SH-SY5Y (cell line): ENCODE measurements around the gene AHI1.

Experiments
- GATA2 ChIP-seq: IDR thresholded peaks from 2 replicates; pipeline ENCODE4 v1.6.1; 2011; ENCODE audit warnings: mild to moderate bottlenecking, low read depth, low read length
- GATA3 ChIP-seq: IDR thresholded peaks from 2 replicates; pipeline ENCODE4 v1.6.1; 2011; ENCODE audit warnings: low read depth, mild to moderate bottlenecking, low read length, moderate library complexity

The AHI1 gene

DNA sequence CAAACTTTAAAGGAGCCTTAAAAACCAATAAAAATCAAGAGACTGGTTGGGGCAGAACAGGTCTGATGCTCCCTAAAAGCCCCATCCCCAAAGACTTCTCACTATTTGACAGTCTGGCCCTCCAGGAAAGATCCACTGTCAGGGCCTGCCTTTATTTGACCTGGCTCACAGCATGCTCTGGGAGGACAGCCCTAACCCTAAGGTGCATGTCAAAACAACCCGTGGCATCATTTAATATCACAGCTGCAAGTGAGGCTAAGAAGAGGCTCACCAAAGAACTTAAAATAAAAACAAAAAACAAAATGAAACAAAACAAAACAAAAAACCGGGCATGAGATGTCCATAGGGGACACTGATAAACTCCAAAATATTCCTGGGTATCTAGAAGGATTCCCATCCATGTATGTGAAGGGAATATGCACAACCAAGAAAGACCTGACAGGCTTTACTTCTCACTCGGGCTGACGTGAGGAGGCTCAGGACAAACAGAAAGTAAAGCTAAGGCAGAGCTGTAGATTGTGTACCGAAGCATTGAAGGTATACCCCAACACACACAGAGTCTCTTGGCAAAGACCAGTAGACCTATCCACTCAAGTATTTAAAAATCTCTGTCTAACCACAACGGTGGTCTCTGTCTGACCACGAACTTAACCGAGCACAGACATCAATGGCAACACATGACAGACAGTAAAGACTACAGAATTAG, 57.3 kb downstream of the AHI1 start:
- TF ChIP-seq GATA3 (no peak), GATA2 (no peak)

DNA sequence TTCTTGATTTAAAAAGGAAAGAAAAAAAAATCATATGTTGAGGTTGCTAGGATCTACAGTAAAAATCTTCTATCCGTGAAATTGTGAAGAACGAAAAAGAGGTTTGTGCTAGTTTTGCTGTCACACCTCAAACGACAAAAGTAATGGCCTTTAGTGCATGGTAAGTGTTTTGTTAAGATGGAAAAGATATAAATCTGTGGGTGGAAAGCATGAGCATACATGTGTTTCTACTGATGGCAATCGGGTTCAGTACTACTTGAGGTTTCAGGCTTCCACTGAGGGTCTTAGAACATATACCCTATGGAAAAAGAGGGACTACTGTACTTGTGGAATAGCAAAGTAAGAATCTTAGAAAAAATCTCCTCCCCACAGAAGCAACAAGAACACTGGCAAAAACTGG, 58.0 kb downstream of the AHI1 start:
- no peak for TF ChIP-seq GATA3
- no peak for TF ChIP-seq GATA2

DNA sequence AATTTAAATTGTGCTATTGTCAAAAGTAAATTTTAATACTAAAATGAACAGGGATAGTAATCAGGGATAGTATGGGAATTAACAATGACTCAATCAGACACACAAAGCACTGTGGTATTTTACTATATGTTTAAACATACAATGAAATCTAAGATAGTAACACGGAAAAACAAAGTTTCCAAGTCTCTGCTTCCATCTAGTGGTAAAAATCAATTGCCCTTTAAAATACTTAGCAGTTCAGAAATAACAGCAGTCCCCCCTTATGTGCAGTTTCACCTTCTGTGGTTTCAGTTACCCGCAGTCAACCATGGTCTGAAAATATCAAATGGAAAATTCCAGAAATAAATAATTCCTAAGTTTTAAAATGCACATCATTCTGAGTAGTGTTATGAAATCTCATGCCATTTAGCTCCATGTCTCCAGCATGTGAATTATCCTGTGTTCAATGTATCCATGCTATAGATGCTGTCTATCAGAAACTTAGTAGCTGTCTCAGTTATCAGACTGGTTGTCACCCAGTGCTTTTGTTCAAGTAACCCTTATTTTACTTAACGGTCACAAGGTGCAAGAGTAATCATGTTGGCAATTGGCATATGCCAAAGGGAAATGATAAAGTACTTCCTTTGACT, 58.5 kb downstream of the AHI1 start:
- TF ChIP-seq GATA2 (no peak), GATA3 (no peak)

DNA sequence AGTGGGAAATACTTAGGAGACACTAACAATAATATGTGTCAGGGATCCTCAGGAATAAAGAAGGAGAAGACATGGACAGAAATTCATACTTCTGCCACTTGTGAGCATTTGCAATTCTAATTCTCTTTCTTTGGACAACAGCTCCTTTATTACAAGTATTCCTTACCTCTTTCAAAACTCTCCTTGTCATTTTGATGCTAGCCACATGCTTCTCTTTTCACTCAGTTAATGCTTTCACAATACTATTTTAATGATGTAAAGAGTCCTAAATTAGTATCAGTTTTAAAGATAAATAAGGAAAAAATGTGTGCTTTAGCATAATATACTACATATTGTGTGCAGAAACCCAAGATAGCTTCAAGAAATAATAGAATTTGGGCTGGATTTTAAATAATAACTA, 62.5 kb downstream of the AHI1 start:
- TF ChIP-seq GATA3 (no peak), GATA2 (no peak)

DNA sequence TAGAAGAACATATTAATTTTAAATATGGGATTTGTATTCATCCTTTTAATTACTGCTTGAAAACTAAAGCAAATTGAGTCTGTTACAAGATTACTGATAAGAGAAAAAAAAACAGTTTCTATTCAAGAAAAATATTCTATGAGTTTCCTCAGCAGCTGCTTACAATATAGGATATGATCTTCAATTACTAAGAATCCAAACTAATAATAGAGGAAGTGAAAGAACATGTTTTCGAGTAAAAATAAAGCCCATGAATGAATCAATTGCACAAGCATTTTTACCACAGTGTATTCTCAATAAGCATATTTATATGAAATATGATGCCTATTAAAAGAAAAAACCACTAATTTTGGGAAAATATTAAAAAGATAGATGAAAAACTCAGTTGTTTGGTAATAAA, 63.4 kb downstream of the AHI1 start:
- TF ChIP-seq GATA3 (no peak), GATA2 (no peak)

DNA sequence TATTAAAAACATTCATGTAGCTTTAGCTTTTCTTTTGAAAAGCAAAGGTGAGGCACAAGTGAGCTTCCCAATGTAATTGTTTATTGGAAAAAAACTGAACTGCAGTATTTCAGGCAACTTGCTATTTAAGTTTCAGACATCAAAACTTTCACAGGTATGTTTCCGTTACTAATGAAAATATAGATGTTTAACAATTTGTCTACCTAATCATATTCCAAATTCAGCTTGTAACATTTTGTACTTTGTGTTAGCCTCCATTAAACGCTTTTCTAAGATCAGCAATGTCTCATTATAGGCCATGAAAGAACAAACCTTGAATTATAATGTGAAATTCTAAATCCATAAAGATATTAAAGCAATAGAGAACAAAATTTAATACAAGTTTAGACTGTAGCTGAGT, 69.5 kb downstream of the AHI1 start:
- TF ChIP-seq GATA3 (no peak), GATA2 (no peak)

DNA sequence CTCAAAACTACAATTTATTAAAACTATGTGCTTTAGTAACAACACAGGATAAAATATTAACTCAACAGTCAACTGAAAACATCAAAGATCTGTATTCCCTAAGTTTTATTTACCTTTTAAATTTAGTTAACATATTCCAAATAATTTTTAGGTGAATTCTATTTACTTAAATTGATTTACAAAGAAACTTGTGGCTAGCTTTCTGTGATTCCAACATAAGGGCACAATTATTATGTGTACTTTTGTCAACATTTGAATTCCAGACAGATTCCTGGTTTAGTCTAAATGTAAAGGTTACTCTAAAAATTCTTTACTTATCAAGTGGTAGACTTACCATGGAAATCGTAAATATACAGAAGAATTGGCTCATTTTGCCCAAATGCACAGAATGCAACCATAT, 70.7 kb downstream of the AHI1 start:
- TF ChIP-seq GATA2 (no peak), GATA3 (no peak)

DNA sequence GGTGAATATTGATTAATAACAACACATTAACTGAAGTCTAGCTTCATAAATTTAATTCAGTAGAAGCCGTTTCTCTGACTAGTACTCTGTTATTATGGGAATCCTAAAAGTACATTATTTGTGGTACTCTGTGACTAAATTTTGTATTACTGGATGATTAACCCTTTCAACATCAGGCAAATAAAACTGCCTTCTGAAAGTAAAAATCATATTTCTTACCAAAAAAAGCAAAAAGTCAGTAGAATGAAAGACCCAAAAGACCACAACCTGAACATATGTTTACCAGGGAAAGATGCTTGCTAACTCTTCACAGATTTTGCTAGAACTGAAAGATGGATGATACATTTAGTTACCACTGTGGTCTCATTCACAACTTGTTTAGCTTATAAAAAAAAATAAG, 73.2 kb downstream of the AHI1 start:
- TF ChIP-seq GATA2: no peak
- TF ChIP-seq GATA3: no peak

DNA sequence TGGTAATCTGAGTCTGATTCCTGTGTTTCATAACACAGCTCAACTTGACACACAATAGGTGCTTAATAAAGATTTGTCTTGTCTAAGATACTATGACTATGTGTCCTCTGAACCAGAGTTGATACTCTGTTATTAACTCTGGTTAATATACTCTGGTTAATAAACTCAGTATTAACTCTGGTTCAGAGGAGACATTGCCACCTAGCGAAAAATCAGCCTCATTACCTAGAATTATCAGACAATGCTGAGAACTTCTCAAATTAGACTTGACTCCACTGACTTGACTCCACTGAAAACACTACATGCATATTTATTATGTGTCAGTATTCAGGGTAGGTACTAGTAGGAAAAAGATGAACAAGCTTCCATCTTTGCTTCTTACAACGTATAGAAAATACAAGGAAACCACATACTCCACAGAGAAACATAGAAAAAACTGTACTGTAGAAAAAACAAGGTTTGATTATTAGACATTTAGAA, 73.9 kb downstream of the AHI1 start:
- TF ChIP-seq GATA2 (no peak), GATA3 (no peak)

DNA sequence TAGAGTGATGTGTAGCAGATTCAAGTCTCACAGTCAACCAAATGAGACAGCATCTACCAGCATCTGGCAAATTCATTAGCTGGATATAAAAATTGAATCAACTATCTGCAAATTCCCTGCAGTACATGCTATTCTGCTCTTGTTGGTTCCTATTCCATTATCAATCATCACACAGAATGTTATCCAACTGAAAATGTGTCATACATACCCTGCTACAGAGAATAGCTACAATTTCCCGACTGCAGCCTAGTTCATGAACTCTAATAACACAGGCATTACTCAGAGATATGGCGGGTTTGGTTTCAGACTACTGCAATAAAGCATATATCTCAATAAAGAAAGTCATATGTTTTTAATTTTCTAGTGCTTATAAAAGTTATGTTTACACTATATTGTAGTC, 78.4 kb downstream of the AHI1 start:
- TF ChIP-seq GATA3: no peak
- TF ChIP-seq GATA2: no peak

DNA sequence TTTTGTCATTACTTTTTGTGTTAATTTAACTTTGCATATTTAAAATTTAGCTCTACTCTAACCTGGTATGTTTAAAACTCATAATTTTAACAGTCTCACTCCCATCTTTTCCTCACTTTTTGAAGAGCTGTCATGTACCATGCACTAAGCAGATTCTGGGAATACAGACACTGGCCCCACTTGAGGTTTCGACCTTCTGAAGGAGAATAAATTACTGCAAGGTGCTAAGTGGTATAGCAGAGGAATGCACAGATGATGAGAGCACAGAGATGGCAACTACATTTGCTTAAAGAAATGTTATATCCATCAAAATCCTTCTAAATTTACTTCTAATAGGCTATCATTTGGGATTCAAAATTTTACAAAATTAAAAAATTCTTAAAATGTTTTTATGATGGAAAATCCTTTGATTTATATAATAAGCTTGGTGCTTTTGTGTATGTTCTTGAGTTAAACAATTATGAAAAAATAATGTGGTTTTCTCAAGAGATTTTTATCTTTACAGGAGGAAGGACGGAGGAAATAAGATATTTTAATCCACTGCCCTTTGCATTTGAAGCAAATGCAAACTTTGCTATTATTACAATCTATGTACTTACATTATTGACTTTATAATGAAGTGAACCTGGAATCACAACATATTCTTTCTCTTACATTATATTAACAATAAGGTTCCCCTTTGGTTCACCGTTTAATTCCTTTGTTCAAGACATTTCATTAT, 79.3 kb downstream of the AHI1 start:
- no peak for TF ChIP-seq GATA3

DNA sequence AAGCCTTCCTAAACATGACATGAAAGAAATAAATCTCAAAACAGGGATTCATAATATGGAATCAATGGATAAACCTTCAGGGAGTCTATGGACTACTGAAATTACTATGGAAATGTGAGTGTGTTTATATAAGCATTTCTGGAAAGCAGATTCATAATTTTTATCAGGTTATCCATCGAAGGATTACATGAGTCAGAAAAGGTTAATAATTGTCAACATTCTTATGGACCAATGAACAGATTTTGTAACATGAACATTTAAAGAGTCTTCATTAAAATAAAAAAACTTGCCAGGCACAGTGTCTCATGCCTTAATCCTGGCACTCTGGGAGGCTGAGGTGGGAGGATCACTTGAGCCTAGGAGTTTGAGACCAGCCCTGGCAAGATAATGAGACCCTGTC, 84.8 kb downstream of the AHI1 start:
- TF ChIP-seq GATA2 (no peak), GATA3 (no peak)

DNA sequence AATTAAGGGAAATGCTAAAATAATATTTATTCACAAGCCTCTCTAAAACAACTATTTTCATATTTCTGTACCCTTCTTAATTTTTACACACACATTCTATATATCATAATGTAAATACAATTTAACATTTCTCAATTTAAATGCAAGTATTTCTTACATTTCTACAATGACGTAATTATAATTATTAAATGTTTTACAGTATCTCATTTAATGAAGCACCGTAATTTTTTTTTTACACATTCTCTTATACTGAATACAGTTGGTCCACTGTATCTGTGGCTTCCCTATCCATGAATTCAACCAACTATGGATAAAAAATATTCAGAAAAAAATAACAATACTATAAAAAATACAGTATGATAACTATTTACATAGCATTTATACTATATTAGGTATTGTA, 85.7 kb downstream of the AHI1 start:
- TF ChIP-seq GATA3 (no peak), GATA2 (no peak)

DNA sequence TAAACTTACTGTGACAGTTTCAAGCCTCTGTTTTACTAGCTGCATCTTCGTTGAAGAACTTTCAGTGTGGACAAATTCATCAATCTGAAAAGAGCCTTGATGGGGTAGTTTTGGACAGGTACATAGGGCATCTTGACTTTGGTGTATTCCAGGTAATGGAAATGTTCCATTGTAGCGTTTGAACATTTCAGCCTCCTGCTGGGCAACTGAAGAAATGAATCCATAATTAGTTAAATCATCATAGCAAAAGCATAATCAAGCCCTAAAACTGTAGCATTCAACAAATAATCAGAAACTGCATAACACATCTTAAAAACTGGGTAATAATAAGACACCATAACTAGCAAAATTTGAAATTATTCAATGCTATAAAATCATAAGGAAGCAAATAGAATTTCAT, 86.2 kb downstream of the AHI1 start:
- TF ChIP-seq GATA2 (no peak), GATA3 (no peak)

DNA sequence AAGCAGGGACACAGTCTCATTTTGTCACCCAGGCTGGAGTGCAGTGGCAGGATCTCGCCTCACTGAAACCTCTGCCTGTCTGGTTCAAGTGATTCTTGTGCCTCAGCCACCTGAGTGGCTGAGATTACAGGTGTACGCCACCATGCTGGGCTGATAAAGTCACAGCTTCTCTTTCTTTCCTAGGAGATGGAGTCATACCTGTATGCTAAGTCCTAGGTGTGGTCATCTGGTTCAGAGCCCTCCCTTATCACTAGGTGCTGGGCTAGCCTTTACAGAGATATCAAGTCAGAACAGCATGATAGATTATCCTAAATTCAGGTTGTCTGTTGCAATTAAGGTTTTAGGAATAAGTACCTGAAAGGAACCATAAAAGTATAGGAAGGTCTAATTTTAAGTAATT, 86.7 kb downstream of the AHI1 start:
- no peak for TF ChIP-seq GATA3
- TF ChIP-seq GATA2: no peak
